ENCODE results near the gene CDAN1.
"Not testable (repeated sequence)": the region's sequence is repeated elsewhere in the genome, so short reads cannot be mapped to it uniquely, and the experiment has no call there.

Gene CDAN1

DNA sequence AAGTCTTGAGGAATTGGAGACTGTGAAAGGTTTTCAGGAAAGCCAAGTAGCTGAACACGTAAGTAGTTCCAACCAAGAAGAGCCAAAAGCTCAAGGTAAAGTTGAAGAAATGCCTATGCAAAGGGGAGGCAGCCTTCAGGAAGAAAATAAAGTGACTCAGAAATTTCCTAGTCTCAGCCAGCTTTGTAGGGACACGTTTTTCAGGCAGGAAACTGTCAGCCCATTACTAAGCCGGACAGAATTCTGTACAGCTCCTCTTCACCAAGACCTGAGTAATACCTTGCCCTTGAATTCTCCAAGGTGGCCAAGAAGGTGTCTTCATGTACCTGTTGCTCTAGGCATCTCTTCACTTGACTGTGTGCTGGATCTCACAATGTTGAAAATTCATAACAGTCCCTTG, 48.6 kb downstream of the CDAN1 start:
- Mint-ChIP-seq H3K27ac (no peak overlapping the region), H3K36me3 (peaks cover 5% of the 10 kb centered on the region), H3K27me3 (no peaks in the 10 kb centered on the region), H3K9me3 (no peaks in the 10 kb centered on the region), H3K4me1 (no peaks in the 10 kb centered on the region), H3K4me3 (no peak overlapping the region)
- ATAC-seq (ENCODE audit: low read depth) (no peak), DNase-seq (ENCODE audit: low spot score in 2 of 2) (no peak)

DNA sequence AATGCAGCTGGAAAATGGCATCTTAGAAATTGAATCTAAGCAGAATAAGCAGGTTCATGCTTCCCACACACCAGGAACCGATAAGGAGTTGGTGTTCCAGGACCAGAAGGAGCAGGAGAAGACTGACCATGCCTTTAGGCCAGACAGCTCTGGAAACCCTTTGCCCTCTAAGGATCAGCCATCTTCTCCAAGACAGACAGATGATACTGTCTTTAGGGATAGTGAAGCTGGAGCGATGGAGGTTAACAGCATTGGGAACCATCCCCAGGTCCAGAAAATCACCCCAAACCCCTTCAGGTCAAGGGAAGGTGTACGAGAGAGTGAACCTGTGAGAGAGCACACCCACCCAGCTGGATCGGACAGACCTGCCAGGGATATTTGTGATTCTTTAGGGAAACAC, 49.2 kb downstream of the CDAN1 start:
- ATAC-seq (ENCODE audit: low read depth) (no peak), DNase-seq (ENCODE audit: low spot score in 2 of 2) (no peak)
- H3K4me3 Mint-ChIP-seq, result no peak overlapping the region
- H3K27me3 Mint-ChIP-seq, result no peaks in the 10 kb centered on the region
- peaks cover 9% of the 10 kb centered on the region for H3K36me3 Mint-ChIP-seq
- no peaks in the 10 kb centered on the region for H3K4me1 Mint-ChIP-seq
- H3K9me3 Mint-ChIP-seq, result no peaks in the 10 kb centered on the region
- no peak overlapping the region for H3K27ac Mint-ChIP-seq

DNA sequence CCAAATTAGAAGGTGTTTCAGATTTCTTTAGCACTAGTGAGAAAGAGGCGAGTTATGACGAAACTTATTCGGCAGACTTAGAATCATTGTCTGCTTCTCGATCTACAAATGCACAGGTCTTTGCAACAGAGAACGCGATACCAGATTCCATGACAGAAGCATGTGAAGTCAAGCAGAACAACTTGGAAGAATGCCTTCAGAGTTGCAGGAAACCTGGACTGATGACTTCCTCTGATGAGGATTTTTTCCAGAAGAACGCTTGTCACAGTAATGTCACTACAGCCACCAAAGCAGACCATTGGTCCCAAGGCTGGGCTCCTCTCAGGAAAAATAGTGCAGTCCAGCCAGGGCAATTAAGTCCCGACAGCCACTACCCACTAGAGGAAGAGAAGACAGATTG, 50.6 kb downstream of the CDAN1 start:
- Mint-ChIP-seq H3K36me3 (peaks cover 18% of the 10 kb centered on the region), H3K27ac (no peak overlapping the region)
- DNase-seq (ENCODE audit: low spot score in 2 of 2), result no peak

DNA sequence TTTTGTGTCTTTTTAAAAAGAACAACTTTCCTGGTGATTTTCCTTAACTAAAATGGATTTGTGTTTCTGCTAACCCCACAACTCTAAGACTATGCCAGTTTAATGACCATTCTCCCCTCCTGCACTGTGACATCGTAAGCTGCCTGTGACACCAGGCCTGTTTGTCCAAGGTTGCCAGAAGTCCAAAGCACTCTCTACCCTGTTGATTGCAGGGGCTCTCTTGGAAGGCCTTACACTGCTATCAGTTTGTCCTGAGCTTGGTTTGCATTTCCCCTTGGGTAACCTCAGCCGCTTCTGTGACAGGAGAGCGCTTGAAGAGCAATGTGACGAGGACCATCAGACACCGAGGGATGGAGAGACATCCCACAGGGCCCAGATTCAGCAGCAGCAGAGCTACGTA, 55.8 kb downstream of the CDAN1 start:
- Mint-ChIP-seq H3K27me3 (no peaks in the 10 kb centered on the region), H3K27ac (no peak overlapping the region), H3K36me3 (peaks cover 33% of the 10 kb centered on the region), H3K4me3 (no peak overlapping the region), H3K9me3 (no peaks in the 10 kb centered on the region), H3K4me1 (no peaks in the 10 kb centered on the region)
- ATAC-seq (ENCODE audit: low read depth) (no peak), DNase-seq (ENCODE audit: low spot score in 2 of 2) (no peak)

More for the DNA sequence above, 50.6 kb downstream of the CDAN1 start:
- no peaks in the 10 kb centered on the region for H3K27me3 Mint-ChIP-seq
- H3K9me3 Mint-ChIP-seq, result no peaks in the 10 kb centered on the region
- no peak for ATAC-seq (ENCODE audit: low read depth)
- no peaks in the 10 kb centered on the region for H3K4me1 Mint-ChIP-seq
- no peak overlapping the region for H3K4me3 Mint-ChIP-seq

DNA sequence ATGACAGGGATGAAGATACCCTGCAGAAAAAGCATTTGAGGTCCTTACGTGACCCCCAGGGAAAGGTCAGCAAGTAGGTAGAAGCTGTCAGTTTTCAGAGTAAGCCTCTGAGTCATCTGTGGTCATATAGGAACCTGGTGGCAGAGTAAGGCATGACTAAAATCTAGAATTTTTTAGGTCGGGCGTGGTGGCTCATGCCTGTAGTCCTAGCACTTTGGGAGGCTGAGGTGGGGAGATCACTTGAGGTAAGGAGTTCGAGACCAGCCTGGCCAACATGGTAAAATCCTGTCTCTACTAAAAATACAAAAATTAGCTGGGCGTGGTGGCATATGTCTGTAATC, 56.8 kb downstream of the CDAN1 start:
- not testable (repeated sequence) for H3K4me1 Mint-ChIP-seq; ATAC-seq (ENCODE audit: low read depth); DNase-seq (ENCODE audit: low spot score in 2 of 2); H3K27ac Mint-ChIP-seq; H3K9me3 Mint-ChIP-seq; H3K4me3 Mint-ChIP-seq; H3K27me3 Mint-ChIP-seq
- H3K36me3 Mint-ChIP-seq, result peaks cover 36% of the 10 kb centered on the region

DNA sequence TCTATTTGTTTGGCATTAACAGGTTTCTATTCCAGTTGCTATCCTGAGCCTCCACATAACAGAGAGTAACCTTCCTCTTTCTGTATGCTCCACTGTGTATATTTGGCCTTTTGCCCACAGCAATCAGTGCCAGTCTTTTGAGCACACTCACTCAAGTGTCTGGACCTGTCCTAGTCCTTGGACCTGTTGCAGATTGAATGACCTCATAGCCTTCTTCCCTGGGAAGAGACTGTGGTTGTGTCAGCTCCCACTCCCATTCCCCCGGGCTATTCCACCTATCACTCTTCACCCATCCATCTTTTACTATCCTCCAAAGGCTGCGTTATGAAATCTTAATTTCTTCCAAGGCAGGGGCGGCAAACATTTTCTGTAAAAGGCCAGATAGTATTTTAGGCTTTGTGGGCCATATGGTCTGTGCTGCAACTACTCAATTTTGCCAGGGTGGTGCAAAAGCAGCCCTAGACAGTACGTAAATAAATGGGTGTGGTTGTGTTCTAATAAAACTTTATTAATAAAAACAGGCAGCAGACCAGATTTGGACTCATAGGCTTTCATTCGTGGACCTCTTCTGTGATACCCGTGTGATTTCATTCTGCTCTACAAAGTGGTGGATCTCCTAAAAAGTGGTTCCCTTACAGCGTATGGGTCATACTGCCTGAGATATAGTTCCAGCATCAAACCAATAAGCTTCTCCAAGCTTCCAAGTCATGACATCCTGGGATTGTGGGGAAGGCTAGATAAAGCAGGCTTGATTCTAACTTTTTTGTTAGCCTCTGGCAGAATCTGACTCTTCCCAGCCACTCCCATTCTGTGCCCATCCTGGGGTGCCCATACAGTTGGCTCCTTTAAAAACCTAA, 57.4 kb downstream of the CDAN1 start:
- Mint-ChIP-seq H3K27ac (no peak overlapping the region), H3K27me3 (no peaks in the 10 kb centered on the region)

DNA sequence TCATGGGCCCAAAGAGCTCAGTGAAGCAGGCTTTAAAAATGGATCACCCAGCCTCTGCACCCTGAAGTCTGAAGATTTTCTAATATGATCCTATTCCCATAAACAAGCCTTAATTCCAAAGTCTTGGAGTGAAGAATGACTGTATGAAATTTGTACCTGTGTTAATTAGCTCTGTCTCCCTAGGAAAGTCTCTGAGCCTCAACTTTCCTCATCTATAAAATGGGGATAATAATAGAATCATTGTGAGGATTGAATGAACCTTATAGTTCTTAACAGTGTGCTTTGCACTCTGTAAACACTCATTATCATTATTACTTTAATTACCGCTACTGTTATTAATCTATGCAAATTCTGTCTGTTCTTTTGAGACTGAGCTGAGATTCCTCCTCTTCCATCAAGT, 61.9 kb downstream of the CDAN1 start:
- Mint-ChIP-seq H3K36me3 (peaks cover 24% of the 10 kb centered on the region), H3K27me3 (no peaks in the 10 kb centered on the region), H3K27ac (no peak overlapping the region), H3K9me3 (no peaks in the 10 kb centered on the region), H3K4me3 (no peak overlapping the region), H3K4me1 (no peaks in the 10 kb centered on the region)
- ATAC-seq (ENCODE audit: low read depth) (no peak), DNase-seq (ENCODE audit: low spot score in 2 of 2) (no peak)

More for the DNA sequence above, 57.4 kb downstream of the CDAN1 start:
- H3K4me3 Mint-ChIP-seq, result no peak overlapping the region
- no peaks in the 10 kb centered on the region for H3K4me1 Mint-ChIP-seq
- ATAC-seq (ENCODE audit: low read depth) (no peak), DNase-seq (ENCODE audit: low spot score in 2 of 2) (no peak)
- no peaks in the 10 kb centered on the region for H3K9me3 Mint-ChIP-seq
- H3K36me3 Mint-ChIP-seq, result peaks cover 36% of the 10 kb centered on the region

DNA sequence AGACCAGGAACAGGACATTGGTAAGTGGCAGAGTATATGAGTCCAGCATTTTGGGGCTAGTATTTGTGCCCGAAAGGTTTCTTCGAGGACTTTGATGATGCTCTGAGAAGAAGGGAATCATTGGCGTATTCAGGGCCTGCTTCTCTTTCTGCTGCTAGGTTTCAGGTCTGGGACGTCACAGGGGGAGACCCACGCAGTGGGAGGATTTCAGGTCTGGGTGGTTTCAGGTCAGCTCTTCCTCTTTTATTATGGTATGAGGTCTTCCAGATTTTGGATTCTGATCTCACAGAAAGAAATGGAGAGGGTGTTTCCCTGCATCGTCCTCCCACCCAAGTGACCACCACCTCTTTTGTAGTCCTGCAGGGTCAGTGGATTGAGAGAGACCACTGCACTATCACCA, 62.5 kb downstream of the CDAN1 start:
- Mint-ChIP-seq H3K4me1 (no peaks in the 10 kb centered on the region), H3K27ac (no peak overlapping the region), H3K4me3 (no peak overlapping the region), H3K9me3 (no peaks in the 10 kb centered on the region), H3K36me3 (peaks cover 25% of the 10 kb centered on the region), H3K27me3 (no peaks in the 10 kb centered on the region)
- DNase-seq (ENCODE audit: low spot score in 2 of 2) (no peak), ATAC-seq (ENCODE audit: low read depth) (no peak)

All from memory B cell (primary cell).